ENCODE measurements around the gene SLX4IP.
"Not testable (repeated sequence)": the region's sequence is repeated elsewhere in the genome, so short reads cannot be mapped to it uniquely, and the experiment has no call there.

The SLX4IP gene

GRCh38 chr20:10603971-10604864, 169.1 kb downstream of the SLX4IP start:
- DNase-seq (ENCODE audit: low read depth in 3 of 3): no peak

DNA sequence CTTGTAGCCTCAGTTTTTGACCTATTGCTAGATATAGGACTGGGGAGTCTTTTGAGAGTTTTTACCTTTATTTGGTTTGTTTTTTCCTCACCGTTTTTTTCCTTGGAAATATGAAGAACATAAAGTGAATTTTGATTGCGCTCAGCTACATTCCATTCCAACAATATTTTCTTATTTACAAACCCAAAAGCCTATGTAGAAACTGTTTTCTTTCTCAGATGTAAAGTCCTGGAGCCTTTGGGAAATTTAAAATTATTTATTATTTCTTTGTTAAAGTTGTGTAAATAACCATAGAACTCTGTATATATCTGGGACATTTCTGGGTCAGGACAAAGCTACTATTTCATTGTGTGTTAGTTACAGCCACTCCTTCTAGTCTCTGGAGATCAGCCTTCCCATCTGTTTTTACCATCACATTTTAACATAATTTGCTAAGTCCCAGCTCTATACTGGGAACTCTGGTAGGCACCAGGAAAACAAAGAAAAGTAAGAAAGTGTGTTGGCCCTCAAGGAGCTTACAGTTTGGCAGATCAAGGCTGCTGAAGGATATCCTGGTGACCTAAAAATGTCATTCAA, 169.8 kb downstream of the SLX4IP start:
- no peak for DNase-seq (ENCODE audit: low read depth in 3 of 3)

DNA sequence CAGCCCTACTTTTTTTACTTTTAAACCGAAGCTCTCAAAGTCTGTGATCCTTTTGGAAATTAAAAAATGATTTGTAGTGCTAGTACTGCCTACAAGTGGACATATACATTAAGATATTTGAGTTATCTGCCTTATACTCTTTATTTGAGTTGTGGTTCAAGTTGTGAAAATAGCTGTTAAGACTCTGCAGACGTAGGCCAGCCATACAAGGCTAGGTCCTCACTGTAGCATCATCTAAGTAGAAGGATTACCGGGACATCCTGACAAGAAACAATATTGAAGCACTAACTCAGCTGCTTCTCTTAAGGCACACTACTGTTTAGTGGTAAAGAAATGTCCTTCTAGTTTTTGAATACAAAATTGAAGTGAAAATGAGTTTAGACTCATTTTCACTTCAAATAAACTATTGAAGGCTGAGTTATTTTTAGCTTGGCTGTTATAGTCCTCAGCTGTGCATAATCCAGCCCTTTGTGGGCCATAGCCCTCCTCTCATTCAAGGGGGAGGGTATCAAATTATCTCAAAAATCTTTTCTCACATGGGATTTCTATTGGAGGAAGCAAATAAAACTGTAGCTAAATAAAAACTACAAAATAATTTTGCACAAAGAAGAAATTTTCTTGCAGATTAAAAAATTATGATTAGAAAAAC, 170.6 kb downstream of the SLX4IP start:
- DNase-seq (ENCODE audit: low read depth in 3 of 3): no peak

- no peak for DNase-seq (ENCODE audit: low read depth in 3 of 3)
Observed at GRCh38 chr20:10609276-10609675, 174.2 kb downstream of the SLX4IP start.

- no peak for DNase-seq (ENCODE audit: low read depth in 3 of 3)
Observed at GRCh38 chr20:10609770-10610169, 174.7 kb downstream of the SLX4IP start.

- DNase-seq (ENCODE audit: low read depth in 3 of 3): no peak
Observed at GRCh38 chr20:10610251-10610650, 175.1 kb downstream of the SLX4IP start.

- DNase-seq (ENCODE audit: low read depth in 3 of 3): no peak
Observed at GRCh38 chr20:10611357-10611756, 176.3 kb downstream of the SLX4IP start.

- DNase-seq (ENCODE audit: low read depth in 3 of 3): not testable (repeated sequence)
Observed at GRCh38 chr20:10613426-10613825, 178.3 kb downstream of the SLX4IP start.

GRCh38 chr20:10613911-10614310, 178.8 kb downstream of the SLX4IP start:
- DNase-seq (ENCODE audit: low read depth in 3 of 3): no peak

- DNase-seq (ENCODE audit: low read depth in 3 of 3): no peak
Observed at GRCh38 chr20:10616212-10616611, 181.1 kb downstream of the SLX4IP start.

- DNase-seq (ENCODE audit: low read depth in 3 of 3): not testable (repeated sequence)
Observed at GRCh38 chr20:10617549-10618133, 182.5 kb downstream of the SLX4IP start.

DNA sequence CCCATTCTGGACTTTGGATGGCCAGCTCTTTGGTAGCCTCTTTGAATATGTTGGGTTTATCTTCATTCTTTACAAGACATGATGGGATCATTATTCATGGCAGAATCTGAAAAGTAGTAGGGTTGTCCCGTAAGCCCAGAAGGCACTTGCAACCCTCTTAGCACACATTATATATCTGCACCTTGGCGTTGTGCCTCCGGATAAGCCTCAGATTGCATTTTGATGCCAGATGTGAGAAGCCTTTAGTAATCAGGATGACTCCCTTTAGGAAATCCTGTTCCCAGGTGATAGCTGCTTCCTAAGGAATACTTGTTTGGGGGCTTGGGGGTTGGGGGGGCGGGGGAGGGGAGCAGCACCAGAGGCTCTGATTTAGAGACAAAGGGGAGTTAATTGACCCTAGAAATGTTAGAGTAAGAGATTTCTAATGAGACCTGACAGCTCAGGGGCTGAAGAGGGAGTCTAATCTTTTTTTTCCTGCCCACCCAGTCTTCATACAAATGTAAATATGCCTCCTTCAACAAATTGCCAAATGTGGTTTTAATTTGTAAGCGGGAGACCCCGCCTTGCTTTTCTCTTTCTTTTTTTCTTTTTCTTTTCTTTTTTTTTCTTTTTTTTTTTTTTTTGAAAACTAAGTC, 183.6 kb downstream of the SLX4IP start:
- no peak for DNase-seq (ENCODE audit: low read depth in 3 of 3)

GRCh38 chr20:10619427-10619826, 184.3 kb downstream of the SLX4IP start:
- DNase-seq (ENCODE audit: low read depth in 3 of 3): no peak

- no peak for DNase-seq (ENCODE audit: low read depth in 3 of 3)
Observed at GRCh38 chr20:10621149-10621548, 186.0 kb downstream of the SLX4IP start.

DNA sequence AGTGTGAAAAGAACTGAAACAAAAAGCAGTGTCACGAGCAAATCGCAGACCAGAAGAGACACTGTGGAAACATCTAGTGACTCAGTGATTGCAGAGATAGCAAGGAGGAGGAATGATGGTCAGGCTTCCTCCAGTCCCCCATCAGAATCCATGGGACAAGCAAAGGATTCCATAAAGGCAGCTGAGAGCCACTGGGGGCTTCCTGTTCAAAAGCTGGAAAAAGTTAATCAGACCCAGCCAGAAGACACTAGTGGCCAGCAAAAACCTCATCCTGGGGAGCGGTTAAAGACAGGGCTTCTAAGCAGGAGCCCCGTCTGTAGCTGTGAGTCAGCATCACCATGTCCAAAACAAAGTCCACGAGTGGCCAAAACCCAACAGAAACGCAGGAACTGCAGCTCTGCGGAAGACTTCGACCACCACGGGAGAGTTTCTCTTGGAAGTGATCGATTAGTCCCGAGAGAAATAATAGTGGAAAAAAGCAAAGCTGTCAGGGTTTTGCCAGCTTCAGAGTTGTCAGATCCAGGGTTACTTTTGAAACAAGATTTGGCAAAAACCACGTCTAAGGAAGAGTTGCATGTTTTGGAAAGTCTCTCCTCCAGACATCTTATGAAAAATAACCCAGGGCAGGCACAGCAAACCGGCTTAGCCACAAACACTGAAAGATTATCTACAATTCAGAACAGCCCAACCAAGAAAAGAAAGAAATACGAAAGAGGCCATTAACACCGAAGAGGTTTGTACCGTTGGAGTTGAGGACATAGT, 187.7 kb downstream of the SLX4IP start:
- no peak for DNase-seq (ENCODE audit: low read depth in 3 of 3)

GRCh38 chr20:10625641-10626040, 190.5 kb downstream of the SLX4IP start:
- DNase-seq (ENCODE audit: low read depth in 3 of 3): no peak

GRCh38 chr20:10626896-10627295, 191.8 kb downstream of the SLX4IP start:
- DNase-seq (ENCODE audit: low read depth in 3 of 3): no peak

- DNase-seq (ENCODE audit: low read depth in 3 of 3): no peak
Observed at GRCh38 chr20:10629946-10630650, 195.0 kb downstream of the SLX4IP start.

- no peak for DNase-seq (ENCODE audit: low read depth in 3 of 3)
Observed at GRCh38 chr20:10631126-10631525, 196.0 kb downstream of the SLX4IP start.

GRCh38 chr20:10632721-10633509, 197.8 kb downstream of the SLX4IP start:
- DNase-seq (ENCODE audit: low read depth in 3 of 3): no peak

Data from stimulated activated CD4-positive, alpha-beta T cell treated with anti-CD3 and anti-CD28 coated beads, TNF-alpha, amount 100 ng/mL, for 4 hours (primary cell).